ENCODE data around the gene CHAT. TPM values are rescaled to one million over a fixed set of nuclear protein-coding genes. Genes with fewer than 3 reads are reported as not detected.
A peak's percentile ranks its signal among the peaks of the same experiment; 100 is the strongest.
"Not testable (repeated sequence)": the region's sequence is repeated elsewhere in the genome, so short reads cannot be mapped to it uniquely, and the experiment has no call there.

Gene CHAT
- total RNA-seq, 2 donors from 2014 or later: 0.59 to 0.82 TPM

DNA sequence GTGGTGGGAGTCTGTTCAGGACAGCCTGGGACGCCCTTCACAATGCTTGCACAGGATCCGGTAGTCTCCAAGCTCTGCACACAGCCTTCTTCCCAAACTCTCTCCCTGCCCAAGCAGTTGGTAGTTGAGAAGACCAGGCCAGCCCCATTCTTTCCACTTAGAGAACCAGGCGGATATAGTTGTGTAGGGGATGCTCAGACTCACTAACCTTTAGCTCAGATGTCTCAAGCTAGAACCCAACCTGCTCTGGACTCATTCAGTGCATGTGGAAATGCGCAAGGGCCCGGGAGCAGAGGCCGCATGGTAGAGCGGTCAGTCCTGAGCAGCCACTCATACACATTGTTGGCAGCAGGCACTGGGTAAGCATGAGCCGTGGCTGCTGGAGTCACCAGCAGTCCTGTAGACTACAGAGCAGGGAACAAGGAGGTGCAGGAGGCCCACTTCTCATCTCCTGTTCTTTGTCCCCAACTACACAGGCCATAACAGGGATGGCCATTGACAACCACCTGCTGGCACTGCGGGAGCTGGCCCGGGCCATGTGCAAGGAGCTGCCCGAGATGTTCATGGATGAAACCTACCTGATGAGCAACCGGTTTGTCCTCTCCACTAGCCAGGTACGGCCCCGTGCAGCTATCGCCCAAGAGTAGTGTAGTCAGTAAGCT lies 48.5 kb downstream of the CHAT start:
- intact Hi-C loops (cut with DNase I, micrococcal nuclease): no loop called here
- no peak for ATAC-seq
- DNase-seq: no peak

DNA sequence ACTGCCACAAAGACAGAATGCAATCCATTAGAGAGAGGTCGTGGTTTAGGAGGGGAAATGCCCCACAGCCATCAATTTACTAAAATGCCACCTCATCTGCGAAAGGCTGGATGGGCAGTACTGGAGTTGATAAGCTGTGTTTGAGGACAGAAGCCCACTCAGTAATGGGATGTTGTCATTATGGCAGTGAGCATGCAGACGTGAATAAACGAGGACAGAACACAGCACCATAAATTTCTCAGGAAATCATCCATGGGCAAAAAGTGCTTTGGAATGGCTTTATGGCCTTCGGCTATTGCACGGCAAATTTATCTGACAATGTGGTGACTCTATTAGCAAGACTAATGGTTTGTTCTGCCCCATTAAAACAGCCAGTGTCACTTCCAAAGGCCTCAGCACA lies 49.8 kb downstream of the CHAT start:
- DNase-seq: no peak
- ATAC-seq: no peak
- intact Hi-C loops (cut with DNase I, micrococcal nuclease): no loop called here

DNA sequence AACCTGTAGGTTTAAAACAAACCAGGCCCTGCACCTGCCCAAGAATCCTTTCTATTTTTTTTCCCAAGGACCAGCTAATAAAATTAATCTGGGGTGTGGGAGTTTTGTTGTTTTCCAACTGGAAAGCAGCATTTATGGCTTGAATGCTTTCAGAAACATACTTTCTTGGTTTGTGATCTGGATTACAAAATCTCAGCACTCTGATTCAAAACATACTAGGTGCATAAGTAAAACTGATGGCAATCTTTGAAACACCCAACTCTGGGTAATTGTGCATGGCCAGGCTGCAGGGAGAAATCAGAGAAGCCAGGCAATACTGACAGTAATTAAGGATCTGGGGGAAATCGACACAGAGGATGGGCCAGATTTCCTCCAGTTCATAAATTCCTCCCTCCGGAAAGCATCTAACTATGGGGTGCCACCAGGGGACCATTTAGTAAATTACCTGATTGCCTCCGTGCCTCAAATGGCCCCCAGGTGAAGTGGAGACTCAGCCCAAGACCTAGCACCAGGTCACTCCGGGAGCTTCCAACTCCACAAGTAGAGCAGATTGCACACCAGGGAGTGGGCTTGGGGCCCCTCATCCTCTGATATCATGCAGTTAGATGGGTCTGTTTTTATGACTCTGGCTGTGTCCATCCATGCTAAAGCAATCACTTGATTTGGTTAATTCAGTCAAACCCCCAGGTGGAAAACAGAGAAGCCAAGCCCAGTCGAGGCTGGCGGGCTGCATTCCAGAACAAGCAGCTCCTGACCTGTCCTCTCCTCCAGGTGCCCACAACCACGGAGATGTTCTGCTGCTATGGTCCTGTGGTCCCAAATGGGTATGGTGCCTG lies 50.4 kb downstream of the CHAT start:
- DNase-seq: no peak
- no peak for ATAC-seq
- intact Hi-C loops (cut with DNase I, micrococcal nuclease): no loop called here

DNA sequence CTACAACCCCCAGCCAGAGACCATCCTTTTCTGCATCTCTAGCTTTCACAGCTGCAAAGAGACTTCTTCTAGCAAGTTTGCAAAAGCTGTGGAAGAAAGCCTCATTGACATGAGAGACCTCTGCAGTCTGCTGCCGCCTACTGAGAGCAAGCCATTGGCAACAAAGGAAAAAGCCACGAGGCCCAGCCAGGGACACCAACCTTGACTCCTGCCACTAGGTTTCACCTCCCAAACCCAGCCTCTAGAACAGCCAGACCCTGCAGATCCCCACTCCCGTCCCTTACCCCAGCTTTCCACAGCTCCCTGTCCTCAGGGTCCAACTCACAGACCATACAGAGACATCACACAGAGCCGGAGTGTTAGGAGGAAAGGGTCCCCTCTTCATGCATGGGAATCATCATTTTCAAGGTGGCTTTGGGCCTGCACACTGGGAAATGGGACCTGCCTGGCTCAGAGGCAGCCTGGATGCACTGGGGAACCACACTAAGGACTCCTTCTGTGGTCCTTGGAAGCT lies 51.1 kb downstream of the CHAT start:
- ATAC-seq: no peak
- intact Hi-C loops (cut with DNase I, micrococcal nuclease): no loop called here
- no peak for DNase-seq

DNA sequence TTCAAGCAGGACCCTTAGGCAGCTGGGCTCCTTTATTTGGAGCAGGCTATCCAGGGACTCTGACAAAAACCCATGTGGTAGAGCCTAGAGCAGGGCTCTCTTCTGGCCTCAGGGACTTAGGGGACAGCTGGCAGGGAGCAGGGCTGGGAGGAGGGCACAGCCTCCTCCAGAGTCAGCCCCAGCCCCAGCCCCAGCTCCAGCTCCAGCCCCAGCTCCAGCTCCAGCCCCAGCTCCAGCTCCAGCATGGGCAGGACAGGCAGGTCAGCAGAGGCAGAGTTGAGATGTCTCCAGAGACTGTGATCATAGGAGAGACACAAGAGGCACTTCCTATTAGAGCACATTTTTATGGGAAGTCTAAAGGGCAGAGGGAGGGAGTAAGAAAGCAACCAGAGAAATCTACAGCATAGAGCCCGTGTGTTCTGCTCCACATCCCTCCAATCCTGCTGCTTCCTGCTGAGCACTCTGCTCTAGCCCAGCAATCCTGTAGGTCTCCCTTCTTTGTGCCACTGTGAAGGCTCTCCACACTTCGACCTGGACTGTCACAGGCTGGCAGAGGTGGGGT lies 52.3 kb downstream of the CHAT start:
- DNase-seq (no peak), ATAC-seq (no peak)
- intact Hi-C loops (cut with DNase I, micrococcal nuclease): no loop called here

DNA sequence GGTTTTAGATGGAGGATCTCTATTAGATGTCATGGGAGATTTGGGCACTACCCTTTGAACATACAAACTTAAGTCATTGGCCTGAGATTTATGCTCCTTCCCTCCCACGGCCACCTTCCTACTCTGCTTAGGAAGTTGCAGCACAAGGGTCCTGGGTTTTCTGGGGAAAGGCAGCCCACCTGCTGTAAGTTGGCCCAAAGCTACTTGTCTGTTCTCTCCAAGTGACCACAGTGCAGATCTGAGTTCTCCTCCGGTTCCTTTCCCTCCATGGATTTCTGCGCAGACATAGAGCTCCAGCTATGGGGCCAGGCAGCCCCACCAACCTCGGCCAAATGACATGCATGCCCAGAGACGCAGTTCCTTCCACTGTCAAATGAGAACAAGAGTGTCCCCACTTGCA lies 52.8 kb downstream of the CHAT start:
- ATAC-seq (no peak), DNase-seq (no peak)
- intact Hi-C loops (cut with DNase I, micrococcal nuclease): no loop called here

DNA sequence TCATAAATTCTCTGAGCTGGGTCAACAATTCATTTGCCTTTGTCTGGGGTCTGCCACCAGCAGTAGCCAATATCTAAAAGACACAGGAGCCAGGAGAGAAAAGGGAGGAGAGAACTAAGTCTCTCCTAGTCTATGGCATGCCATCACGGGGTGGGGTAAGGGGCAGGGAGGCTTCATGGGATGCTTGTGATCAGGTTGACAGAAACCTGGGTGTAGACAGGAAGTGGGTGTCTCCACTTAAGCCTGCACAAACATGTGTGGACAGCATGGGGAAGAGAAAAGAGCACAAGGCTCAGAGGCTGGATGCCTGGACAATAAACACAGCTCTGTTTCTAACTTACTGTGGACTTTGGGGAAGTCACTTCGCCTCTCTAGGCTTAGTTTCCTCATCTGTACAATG lies 54.2 kb downstream of the CHAT start:
- intact Hi-C loops (cut with DNase I, micrococcal nuclease): no loop called here
- no peak for ATAC-seq

DNA sequence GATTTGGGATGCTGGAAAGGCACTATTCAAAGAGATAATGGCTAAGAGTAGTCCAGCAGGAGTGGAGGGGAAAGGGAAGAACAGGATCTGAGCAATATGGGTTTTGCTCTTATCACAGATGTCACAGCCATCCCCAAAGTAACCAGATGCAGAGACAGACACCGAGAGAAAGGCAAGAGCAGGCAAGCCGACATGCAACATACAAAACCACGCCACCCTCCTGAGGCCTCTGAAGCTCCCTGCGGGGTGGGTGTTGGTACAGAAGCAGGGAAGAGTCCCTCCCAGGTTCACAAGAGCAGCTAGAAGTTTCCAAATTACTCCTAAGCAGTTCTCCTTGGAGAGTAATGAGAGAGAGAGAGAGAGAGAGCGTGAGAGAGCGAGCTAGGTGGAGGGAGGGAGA lies 54.8 kb downstream of the CHAT start:
- DNase-seq: no peak
- intact Hi-C loops (cut with DNase I, micrococcal nuclease): no loop called here
- ATAC-seq: no peak

More for the DNA sequence above, 54.2 kb downstream of the CHAT start:
- no peak for DNase-seq

DNA sequence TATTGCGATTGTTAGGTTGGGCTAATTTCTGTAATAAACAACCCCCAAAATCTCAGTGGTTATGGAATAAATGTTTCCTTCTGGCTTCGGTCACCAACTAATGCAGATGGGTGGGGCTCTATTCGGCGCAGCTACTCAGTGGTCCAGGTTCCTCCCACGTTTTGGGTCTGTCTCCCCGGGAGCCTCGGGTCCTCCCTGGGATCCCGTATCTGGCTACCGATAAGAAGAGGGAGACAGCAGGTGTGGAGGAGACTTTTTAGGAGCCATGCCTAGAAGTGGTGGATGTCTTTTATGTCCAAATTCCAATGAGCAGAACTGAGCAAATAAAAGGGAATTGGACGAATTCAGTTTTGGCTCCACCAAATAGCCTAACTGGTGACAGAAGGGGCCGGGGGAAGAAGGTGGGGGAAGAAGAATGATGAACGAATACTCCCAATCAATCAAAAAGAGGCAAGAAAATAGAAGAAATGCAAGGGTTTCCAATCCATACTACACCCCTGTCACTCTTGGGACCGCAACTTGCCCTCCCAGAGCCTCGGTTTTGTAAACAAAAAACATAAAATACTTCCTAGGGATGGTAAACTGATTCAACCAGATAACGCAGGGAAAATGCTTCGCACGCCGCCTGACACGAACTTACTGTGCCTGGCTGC lies 65.1 kb downstream of the CHAT start:
- intact Hi-C loops (cut with DNase I, micrococcal nuclease): no loop called here
- ATAC-seq: no peak

DNA sequence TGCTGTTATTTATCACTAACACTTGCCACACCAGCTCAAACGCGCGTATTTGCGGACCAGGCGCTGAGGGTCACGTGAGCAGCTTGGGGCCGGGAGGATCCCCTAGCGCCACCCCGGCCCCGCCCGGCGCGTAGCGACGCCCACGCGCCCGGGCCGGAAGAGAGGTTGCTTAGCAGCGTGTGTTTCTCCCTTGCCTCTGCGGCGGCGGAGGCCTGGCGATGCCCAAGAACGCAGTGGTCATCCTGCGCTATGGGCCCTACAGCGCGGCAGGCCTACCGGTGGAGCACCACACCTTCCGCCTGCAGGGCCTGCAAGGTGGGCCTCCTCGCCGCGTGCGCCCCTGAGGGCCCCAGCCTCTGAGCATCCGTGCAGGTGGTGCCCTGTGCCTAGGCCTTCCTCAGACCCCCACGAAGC lies 65.7 kb downstream of the CHAT start, which contains the start of gene C10orf53:
Gene C10orf53 (plus strand): TSS at position 172 of the 414 bp plus-strand sequence. CDS start 47 bp downstream, at position 219.
- DNase-seq (peak in 1 of 2 donors; percentile 12), ATAC-seq (peak; percentile 66)
- intact Hi-C loops (cut with DNase I, micrococcal nuclease): no loop called here

More for the DNA sequence above, 65.1 kb downstream of the CHAT start:
- no peak for DNase-seq

DNA sequence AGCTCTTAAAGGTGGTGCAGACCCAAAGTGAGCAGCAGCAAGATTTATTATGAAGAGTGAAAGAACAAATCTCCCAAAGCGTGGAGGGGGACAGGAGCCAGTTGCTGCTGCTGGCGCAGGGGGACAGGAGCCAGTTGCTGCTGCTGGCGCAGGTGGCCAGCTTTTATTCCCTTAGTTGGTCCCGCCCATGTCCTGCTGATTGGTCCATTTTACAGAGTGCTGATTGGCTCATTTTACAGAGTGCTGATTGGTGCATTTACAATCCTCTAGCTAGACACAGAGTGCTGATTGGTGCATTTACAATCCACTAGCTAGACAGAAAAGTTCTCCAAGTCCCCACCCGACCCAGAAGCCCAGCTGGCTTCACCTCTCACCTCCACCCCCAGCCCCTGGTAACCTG lies 68.6 kb downstream of the CHAT start:
- DNase-seq; ATAC-seq; intact Hi-C loops (cut with DNase I, micrococcal nuclease): not testable (repeated sequence)

DNA sequence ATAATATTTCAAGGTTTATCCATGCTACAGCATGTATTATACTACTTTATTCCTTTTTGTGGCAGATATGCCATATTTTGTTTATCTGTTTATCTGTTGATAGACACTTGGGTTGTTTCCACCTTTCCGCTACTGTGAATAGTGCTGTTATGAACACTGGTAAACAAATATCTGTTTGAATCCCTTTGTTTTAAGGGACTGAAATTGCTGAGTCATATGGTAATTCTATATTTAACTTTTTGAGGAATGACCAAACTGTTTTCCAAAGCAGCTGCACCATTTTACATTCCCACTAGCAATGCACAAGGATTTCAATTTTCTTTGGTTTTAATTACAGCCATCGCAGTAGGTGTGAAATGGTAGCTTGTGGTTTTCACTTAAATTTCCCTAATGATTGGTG lies 69.0 kb downstream of the CHAT start:
- ATAC-seq (no peak), DNase-seq (no peak)
- intact Hi-C loops (cut with DNase I, micrococcal nuclease): no loop called here

DNA sequence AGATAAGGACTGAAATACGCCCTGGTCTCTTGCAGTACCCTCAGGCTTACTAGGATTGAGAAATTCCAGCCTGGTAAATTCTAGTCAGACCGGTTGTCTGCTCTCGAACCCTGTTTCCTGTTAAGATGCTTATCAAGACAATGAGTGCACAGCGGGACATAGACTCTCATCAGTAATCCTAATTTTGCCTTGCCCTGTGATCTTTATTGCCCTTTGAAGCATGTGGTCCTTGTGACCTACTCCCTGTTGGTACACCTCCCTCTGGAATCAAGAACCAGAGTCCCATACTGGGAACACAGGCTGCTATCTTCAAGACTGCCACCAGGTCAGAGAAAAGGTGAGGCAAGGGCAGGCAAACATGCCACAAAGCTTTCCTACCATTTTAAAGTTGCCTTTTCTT lies 72.8 kb downstream of the CHAT start:
- intact Hi-C loops (cut with DNase I, micrococcal nuclease): no loop called here
- DNase-seq: no peak
- ATAC-seq: no peak

DNA sequence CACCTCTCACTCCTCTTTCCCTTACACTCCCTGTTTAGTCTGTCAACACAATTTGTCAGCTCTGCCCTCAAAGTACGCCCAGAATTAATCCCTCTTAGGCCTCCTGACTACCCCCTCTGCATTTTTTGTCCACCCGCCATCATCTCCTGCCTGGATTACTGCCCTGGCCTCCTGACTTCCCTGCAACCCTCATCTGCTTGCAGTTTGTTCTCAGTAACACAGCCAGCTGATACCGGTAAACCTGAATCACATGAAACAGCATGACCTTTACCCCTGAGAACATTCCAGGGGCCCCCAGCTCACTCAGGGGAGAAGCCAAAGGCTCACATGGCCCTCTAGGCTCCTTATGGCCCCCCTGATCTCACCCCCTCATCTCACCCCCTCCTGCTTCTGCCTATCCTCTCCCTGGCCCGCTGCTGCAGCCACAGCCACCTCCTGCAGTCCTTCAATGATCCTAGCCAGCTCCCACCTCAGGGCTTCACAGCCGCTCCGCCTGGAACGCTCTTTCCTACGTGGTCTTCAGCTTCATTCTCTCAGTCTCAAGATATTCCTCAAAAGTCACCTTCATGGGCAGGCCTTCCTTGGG lies 74.5 kb downstream of the CHAT start:
- intact Hi-C loops (cut with DNase I, micrococcal nuclease): no loop called here
- DNase-seq (no peak), ATAC-seq (no peak)

DNA sequence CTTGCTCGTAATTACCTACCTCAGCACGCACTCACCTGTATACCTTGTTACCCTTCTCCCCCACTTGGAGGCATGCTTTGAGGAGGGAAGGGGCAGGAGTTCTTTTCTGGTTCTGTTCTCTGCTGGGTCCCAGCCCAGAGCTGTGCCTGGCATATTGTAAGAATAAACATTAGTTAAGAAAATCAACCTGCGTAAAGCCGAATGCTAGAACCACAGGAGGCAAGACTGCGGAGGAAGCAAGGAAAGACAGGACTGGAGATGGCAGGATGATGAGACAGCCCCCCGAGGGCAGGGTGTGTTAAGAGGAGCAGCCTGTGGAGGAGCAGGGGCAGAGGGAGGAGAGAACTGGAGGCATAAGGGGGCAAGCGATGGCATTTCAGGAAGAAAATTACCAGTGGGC lies 75.1 kb downstream of the CHAT start:
- ATAC-seq (no peak), DNase-seq (no peak)
- intact Hi-C loops (cut with DNase I, micrococcal nuclease): no loop called here

DNA sequence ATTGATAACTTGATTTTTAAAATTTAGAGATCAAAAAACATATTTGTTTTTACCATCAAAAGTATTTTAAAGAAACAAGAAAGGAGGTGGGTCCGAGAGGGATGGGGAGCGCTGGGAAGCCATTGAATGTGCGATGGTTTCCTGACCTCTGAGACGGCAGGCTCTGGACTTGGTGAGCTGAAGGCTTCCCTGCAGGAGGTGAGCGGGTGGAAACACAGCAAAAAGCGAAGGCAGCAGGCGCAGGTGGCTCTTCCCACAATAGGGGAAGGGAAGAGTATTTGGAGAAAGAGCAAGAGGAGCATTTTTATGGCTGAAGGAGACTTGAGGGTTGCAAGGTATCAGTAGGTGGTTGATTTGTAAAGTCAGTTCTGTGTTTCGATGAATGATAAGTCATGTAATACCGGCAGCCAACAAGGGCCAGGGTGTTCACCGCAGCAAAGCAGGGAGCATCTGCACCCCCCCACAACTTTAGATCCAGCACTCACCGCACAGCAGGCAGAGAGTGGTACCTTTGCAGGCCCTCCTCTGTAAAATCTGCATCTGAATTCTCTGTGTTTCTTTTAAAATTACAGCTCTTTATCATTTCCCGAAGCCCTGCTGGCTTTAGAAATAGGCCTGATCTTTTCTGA lies 76.2 kb downstream of the CHAT start:
- intact Hi-C loops (cut with DNase I, micrococcal nuclease): no loop called here
- ATAC-seq (no peak), DNase-seq (no peak)

DNA sequence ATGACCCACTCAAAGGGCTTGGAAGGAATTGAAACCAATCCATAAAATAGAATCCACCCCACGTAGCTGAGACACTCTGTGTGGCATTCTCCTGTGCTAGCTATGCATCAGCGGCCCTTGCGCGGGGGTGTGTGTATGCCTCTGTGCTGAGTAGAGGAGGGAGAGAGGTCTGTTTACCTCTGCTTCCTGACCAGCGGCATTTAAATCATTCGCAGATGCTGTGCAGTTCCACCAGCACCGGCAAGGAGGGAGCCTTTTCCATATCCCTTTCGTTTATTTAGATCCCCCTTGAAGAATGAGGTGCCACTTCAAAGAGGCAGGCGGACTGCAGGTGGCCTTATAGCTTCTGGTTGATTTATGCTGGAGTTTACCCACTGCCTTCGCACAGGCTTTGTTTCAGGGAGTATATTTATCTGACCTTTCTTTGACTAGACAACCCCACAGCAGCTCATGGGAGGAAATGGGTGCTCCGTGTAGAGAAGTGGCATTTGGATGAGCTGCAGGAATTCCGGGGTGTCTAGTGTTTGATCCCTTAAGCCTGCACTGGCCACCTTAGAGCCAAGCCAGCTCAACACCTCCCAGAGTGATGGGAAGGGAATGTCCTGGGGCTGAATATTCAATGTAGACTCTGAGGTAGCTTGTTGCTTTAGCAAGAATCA lies 77.0 kb downstream of the CHAT start:
- ATAC-seq: no peak
- intact Hi-C loops (cut with DNase I, micrococcal nuclease): no loop called here

DNA sequence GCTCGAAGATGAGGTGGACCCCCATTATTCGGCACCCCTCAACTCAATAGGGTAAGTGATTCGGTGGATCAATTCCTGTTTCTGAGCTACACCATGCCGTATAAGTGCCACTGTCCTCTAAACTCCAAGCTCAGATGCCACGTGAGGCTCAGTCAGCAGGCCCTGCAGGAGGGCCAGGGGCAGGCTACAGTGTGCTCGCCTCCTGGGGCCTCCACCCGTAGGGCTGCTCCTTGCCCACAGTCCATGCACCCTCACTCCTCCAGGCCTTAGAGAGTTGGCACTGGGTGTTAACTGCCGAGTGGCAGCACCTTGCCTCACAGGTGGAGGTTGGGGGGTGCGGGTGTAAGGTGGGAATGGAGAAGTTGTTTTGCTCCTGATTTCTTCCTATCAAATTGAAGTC lies 77.8 kb downstream of the CHAT start:
- intact Hi-C loops (cut with DNase I, micrococcal nuclease): no loop called here
- ATAC-seq: no peak
- no peak for DNase-seq

More for the DNA sequence above, 77.0 kb downstream of the CHAT start:
- DNase-seq: no peak
